ENCODE data around the gene ACKR1.

DNA sequence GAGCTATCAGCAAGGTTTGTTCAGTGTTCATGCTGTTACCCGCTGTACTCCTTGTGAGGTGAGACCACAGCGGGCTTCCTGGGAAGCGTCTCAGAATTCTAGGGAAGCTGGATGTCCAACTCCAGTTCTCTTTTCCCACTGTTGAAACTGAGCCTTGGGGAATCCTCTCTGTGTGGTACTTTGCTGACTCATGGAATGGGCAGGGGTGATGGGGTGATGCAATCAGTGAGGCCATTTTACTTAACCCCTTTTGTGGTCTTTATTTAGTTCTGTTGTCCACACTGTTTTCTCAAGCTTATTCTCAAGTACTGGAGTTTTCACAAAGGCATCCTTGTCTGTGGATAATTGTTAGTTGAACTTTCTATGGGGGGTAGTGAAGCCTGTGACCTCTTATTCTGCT, 42.6 kb downstream of the ACKR1 start:
- no peak for TF ChIP-seq EP300 (IDR thresholded peaks at IDR 0.05)
- TF ChIP-seq CTCF (IDR thresholded peaks at IDR 0.05) = no peak
- no peak for TF ChIP-seq POLR2A (IDR thresholded peaks at IDR 0.05; ENCODE audit: low read depth)
